ENCODE data around the gene CLEC4G. TPM values are rescaled to one million over a fixed set of nuclear protein-coding genes. Genes with fewer than 3 reads are reported as not detected.
"Not testable (repeated sequence)": the region's sequence is repeated elsewhere in the genome, so short reads cannot be mapped to it uniquely, and the experiment has no call there.

CLEC4G gene
- total and polyA plus RNA-seq, 2 experiments from 2014 or later: not detected

- WGBS (ENCODE audit: low lambda C conversion rate, missing lambda C conversion rate): 77% methylated on average over 2 of the region's 2 CpGs
Observed at GRCh38 chr19:7748171-7748570, 16.3 kb upstream of the CLEC4G start.

GRCh38 chr19:7746903-7747884 lies 15.3 kb upstream of the CLEC4G start, which contains the start of gene CD209:
Gene CD209, minus strand, starts transcription at chr19:7747534. Its CDS starts 23 bp downstream, at chr19:7747511.
- H3K36me3 ChIP-seq (replicated peaks; ENCODE audit: insufficient read depth, low read depth): no peaks in the 10 kb centered on the region
- no peak within 1 kb of the TSS for H3K4me2 ChIP-seq
- no peaks in the 10 kb centered on the region for H3K79me2 ChIP-seq
- no peaks in the 10 kb centered on the region for H3K9me2 ChIP-seq (replicated peaks; ENCODE audit: insufficient read depth)
- 74% methylated on average over 7 of the region's 7 CpGs for WGBS (ENCODE audit: low lambda C conversion rate, missing lambda C conversion rate)
- H4K20me1 ChIP-seq (ENCODE audit: insufficient read depth, poor library complexity, severe bottlenecking): no peaks in the 10 kb centered on the region
- H2AFZ ChIP-seq: no peak within 1 kb of the TSS
- H3K9me3 ChIP-seq (ENCODE audit: low read depth): no peaks in the 10 kb centered on the region
- H3K4me3 ChIP-seq: no peak within 1 kb of the TSS
- H3K27ac ChIP-seq: no peak within 1 kb of the TSS
- no peak for DNase-seq (ENCODE audit: low spot score)
- H3K4me1 ChIP-seq (ENCODE audit: insufficient read depth): no peaks in the 10 kb centered on the region
- H3K27me3 ChIP-seq: peaks cover 4% of the 10 kb centered on the region
- TF ChIP-seq EZH2 (IDR thresholded peaks at IDR 0.05; ENCODE audit: borderline replicate concordance) (no peak), EZH2phosphoT487 (IDR thresholded peaks at IDR 0.05; ENCODE audit: low read depth, severe bottlenecking, unreplicated experiment) (no peak)
- TF ChIP-seq, protein P1, sequence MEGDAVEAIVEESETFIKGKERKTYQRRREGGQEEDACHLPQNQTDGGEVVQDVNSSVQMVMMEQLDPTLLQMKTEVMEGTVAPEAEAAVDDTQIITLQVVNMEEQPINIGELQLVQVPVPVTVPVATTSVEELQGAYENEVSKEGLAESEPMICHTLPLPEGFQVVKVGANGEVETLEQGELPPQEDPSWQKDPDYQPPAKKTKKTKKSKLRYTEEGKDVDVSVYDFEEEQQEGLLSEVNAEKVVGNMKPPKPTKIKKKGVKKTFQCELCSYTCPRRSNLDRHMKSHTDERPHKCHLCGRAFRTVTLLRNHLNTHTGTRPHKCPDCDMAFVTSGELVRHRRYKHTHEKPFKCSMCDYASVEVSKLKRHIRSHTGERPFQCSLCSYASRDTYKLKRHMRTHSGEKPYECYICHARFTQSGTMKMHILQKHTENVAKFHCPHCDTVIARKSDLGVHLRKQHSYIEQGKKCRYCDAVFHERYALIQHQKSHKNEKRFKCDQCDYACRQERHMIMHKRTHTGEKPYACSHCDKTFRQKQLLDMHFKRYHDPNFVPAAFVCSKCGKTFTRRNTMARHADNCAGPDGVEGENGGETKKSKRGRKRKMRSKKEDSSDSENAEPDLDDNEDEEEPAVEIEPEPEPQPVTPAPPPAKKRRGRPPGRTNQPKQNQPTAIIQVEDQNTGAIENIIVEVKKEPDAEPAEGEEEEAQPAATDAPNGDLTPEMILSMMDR (IDR thresholded peaks at IDR 0.05; ENCODE audit: poor library complexity): no peak

More at GRCh38 chr19:7748171-7748570, 16.3 kb upstream of the CLEC4G start:
- DNase-seq (ENCODE audit: low spot score): no peak
- TF ChIP-seq EZH2phosphoT487 (IDR thresholded peaks at IDR 0.05; ENCODE audit: low read depth, severe bottlenecking, unreplicated experiment) (no peak), EZH2 (IDR thresholded peaks at IDR 0.05; ENCODE audit: borderline replicate concordance) (no peak)
- TF ChIP-seq, protein P1 (IDR thresholded peaks at IDR 0.05; ENCODE audit: poor library complexity): no peak
- no peak overlapping the region for H3K4me3 ChIP-seq
- H3K4me2 ChIP-seq: no peak overlapping the region
- H3K79me2 ChIP-seq: no peaks in the 10 kb centered on the region
- no peaks in the 10 kb centered on the region for H3K9me3 ChIP-seq (ENCODE audit: low read depth)
- no peak overlapping the region for H2AFZ ChIP-seq
- peaks cover 4% of the 10 kb centered on the region for H3K27me3 ChIP-seq
- no peaks in the 10 kb centered on the region for H3K9me2 ChIP-seq (replicated peaks; ENCODE audit: insufficient read depth)
- H3K36me3 ChIP-seq (replicated peaks; ENCODE audit: insufficient read depth, low read depth): no peaks in the 10 kb centered on the region
- H3K27ac ChIP-seq: no peak overlapping the region
- H4K20me1 ChIP-seq (ENCODE audit: insufficient read depth, poor library complexity, severe bottlenecking): no peaks in the 10 kb centered on the region
- H3K4me1 ChIP-seq (ENCODE audit: insufficient read depth): no peaks in the 10 kb centered on the region

DNA sequence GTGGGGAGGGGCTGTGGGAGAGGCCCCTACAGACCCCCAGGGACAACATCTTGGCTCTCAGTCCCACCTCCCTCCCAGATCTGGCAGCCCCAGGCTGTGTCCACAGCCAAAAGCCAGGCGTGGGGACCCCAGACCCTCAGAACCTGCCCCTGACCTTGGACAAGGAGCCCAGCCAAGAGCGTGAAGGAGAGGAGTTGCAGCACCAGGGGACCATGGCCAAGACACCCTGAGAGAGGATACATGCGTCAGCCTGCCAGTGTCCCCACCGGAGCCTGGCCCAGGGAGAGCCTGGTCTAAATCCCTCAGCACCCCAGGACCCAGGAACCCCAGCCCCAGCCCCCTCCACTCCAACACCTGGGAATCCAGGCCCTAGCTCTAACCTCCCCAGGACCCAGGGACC lies 14.4 kb upstream of the CLEC4G start:
- H3K4me2 ChIP-seq; DNase-seq (ENCODE audit: low spot score); H4K20me1 ChIP-seq (ENCODE audit: insufficient read depth, poor library complexity, severe bottlenecking); H3K4me3 ChIP-seq; H3K9me2 ChIP-seq (replicated peaks; ENCODE audit: insufficient read depth); H3K27ac ChIP-seq; H3K9me3 ChIP-seq (ENCODE audit: low read depth); H3K36me3 ChIP-seq (replicated peaks; ENCODE audit: insufficient read depth, low read depth); H2AFZ ChIP-seq; H3K79me2 ChIP-seq; H3K4me1 ChIP-seq (ENCODE audit: insufficient read depth); H3K27me3 ChIP-seq: not testable (repeated sequence)
- 100% methylated on average over 1 of the region's 4 CpGs for WGBS (ENCODE audit: low lambda C conversion rate, missing lambda C conversion rate)

Data from hepatocyte (in vitro differentiated cells).